ENCODE data around the gene PDGFRA.
"Not testable (repeated sequence)": the region's sequence is repeated elsewhere in the genome, so short reads cannot be mapped to it uniquely, and the experiment has no call there.

Gene PDGFRA

GRCh38 chr4:54231768-54232688 lies 2.9 kb downstream of the PDGFRA start:
- H3K36me3 Mint-ChIP-seq (ENCODE audit: low read depth) = peaks cover under 1% of the 10 kb centered on the region
- H3K4me3 Mint-ChIP-seq = peak overlapping the region; percentile 38
- H3K9me3 Mint-ChIP-seq = no peaks in the 10 kb centered on the region
- H3K27ac Mint-ChIP-seq = no peak overlapping the region
- DNase-seq (ENCODE audit: low spot score) = no peak
- peaks cover 77% of the 10 kb centered on the region for H3K27me3 Mint-ChIP-seq (ENCODE audit: low read depth)
- peaks cover 16% of the 10 kb centered on the region for H3K4me1 Mint-ChIP-seq (ENCODE audit: low read depth)

DNA sequence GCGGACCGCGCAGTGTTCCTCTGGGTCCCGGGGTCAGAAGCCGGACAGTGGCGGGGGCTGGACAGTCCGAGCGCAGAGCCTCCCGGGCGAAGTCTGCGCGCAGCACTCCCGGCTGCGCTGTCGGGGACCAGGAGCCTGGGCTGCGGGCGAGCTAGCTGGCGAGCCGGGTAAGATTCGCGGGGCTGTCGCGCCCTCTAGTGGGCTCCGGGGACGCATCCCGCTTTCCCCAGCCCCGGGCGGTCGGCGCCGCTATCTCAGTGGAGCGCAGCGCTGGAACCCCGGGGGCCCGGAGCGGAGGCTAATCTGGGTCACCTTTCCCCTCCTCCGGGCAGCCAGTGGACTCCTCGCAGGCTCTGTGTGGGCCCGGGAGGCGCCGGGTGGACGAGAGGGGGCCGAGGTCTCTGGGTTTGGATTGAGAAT lies 4.2 kb downstream of the PDGFRA start:
- peak; percentile 75 for DNase-seq (ENCODE audit: low spot score)
- H3K27me3 Mint-ChIP-seq (ENCODE audit: low read depth) = peaks cover 66% of the 10 kb centered on the region
- no peaks in the 10 kb centered on the region for H3K36me3 Mint-ChIP-seq (ENCODE audit: low read depth)
- H3K4me3 Mint-ChIP-seq = peak overlapping the region; percentile 70
- peaks cover 10% of the 10 kb centered on the region for H3K4me1 Mint-ChIP-seq (ENCODE audit: low read depth)
- H3K27ac Mint-ChIP-seq = no peak overlapping the region
- H3K9me3 Mint-ChIP-seq = no peaks in the 10 kb centered on the region

DNA sequence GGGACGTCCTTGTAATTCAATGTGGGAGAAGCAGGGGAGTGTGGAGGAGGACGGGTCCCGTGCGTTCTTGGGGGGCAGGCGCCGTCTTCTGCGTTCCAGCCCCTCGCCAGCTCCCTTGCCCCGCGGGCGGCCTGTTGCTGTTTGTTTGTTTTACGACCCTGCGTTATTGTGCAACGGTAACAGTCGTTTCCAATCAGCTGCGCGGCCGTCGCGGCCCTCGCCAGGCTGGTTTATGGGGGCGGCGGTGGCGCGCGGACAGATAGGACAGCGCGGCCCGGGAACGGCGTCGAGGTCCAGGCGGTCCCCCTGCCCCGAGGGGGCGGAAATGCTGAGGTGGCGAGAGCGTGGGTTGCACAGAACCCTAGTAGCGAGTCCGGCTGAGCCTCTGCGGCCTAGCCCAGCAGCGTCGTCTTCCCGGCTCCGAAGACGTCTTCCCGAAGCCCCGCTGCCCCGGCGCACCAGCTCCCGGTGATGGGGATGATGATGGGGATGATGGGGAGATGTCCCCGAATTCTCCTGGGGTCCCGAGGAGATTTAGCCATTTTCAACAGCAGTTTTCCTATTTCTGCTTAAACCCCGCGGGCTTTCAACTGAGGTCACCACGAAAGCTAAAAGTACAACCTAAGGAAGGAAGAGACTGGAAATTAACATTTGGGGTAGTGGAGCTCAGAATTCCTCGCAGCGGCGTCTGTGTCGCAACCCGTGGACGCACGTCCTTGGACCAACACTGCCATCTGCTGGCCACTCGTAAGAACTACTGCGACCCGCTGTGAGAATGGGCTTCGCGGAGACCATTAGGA lies 4.8 kb downstream of the PDGFRA start:
- peak overlapping the region; percentile 70 for H3K4me3 Mint-ChIP-seq
- no peak overlapping the region for H3K27ac Mint-ChIP-seq
- H3K36me3 Mint-ChIP-seq (ENCODE audit: low read depth) = no peaks in the 10 kb centered on the region
- no peaks in the 10 kb centered on the region for H3K9me3 Mint-ChIP-seq
- H3K4me1 Mint-ChIP-seq (ENCODE audit: low read depth) = peaks cover 10% of the 10 kb centered on the region
- peaks cover 60% of the 10 kb centered on the region for H3K27me3 Mint-ChIP-seq (ENCODE audit: low read depth)
- peak; percentile 45 for DNase-seq (ENCODE audit: low spot score)

GRCh38 chr4:54234497-54235205 lies 5.6 kb downstream of the PDGFRA start:
- DNase-seq (ENCODE audit: low spot score) = no peak
- peaks cover 53% of the 10 kb centered on the region for H3K27me3 Mint-ChIP-seq (ENCODE audit: low read depth)
- H3K9me3 Mint-ChIP-seq = no peaks in the 10 kb centered on the region
- H3K36me3 Mint-ChIP-seq (ENCODE audit: low read depth) = no peaks in the 10 kb centered on the region
- H3K4me3 Mint-ChIP-seq = peak overlapping the region; percentile 42
- no peak overlapping the region for H3K27ac Mint-ChIP-seq
- peaks cover 8% of the 10 kb centered on the region for H3K4me1 Mint-ChIP-seq (ENCODE audit: low read depth)

DNA sequence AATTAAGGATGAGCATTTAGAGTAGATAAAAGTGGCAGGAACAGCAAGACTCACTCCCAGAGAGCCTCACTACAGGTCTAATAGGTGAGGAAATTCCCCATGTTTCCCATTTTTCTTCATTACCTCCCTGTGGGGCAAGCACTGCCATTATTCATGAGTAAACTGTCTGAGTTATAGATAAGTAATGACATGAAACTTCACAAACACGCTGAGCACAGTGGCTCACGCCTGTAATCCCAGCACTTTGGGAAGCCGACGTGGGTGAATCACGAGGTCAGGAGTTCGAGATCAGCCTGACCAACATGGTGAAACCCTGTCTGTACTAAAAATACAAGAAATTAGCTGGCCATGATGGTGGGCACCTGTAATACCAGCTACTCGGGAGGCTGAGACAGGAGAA lies 7.2 kb downstream of the PDGFRA start:
- H3K27ac Mint-ChIP-seq; H3K36me3 Mint-ChIP-seq (ENCODE audit: low read depth); H3K4me3 Mint-ChIP-seq; DNase-seq (ENCODE audit: low spot score); H3K4me1 Mint-ChIP-seq (ENCODE audit: low read depth): not testable (repeated sequence)
- peaks cover 38% of the 10 kb centered on the region for H3K27me3 Mint-ChIP-seq (ENCODE audit: low read depth)
- peaks cover 13% of the 10 kb centered on the region for H3K9me3 Mint-ChIP-seq

GRCh38 chr4:54237770-54238169 lies 8.7 kb downstream of the PDGFRA start:
- Mint-ChIP-seq H3K27ac (no peak overlapping the region), H3K4me3 (no peak overlapping the region), H3K9me3 (peaks cover 13% of the 10 kb centered on the region), H3K36me3 (ENCODE audit: low read depth) (no peaks in the 10 kb centered on the region), H3K4me1 (ENCODE audit: low read depth) (peaks cover 4% of the 10 kb centered on the region), H3K27me3 (ENCODE audit: low read depth) (peaks cover 24% of the 10 kb centered on the region)
- no peak for DNase-seq (ENCODE audit: low spot score)

DNA sequence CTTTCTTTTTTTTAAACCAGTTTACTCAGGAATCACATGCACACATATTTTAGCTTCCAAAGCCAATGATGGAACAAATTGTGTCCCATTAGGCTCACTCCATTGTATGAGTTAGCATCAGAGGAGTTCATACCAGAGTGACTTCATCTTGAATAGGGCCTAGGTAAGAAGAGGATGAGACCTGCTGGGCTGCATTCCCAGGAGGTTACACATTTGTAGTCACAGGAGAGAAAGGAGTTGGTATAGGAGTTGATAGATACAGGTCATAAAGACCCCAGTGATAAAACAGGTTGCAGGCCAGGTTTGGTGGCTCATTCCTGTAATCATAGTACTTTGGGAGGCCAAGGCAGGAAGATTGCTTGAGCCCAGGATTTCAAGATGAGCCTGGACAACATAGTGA lies 9.3 kb downstream of the PDGFRA start:
- no peak for DNase-seq (ENCODE audit: low spot score)
- H3K9me3 Mint-ChIP-seq = peaks cover 17% of the 10 kb centered on the region
- H3K4me3 Mint-ChIP-seq = no peak overlapping the region
- peaks cover 4% of the 10 kb centered on the region for H3K4me1 Mint-ChIP-seq (ENCODE audit: low read depth)
- H3K27me3 Mint-ChIP-seq (ENCODE audit: low read depth) = peaks cover 21% of the 10 kb centered on the region
- no peak overlapping the region for H3K27ac Mint-ChIP-seq
- H3K36me3 Mint-ChIP-seq (ENCODE audit: low read depth) = no peaks in the 10 kb centered on the region

DNA sequence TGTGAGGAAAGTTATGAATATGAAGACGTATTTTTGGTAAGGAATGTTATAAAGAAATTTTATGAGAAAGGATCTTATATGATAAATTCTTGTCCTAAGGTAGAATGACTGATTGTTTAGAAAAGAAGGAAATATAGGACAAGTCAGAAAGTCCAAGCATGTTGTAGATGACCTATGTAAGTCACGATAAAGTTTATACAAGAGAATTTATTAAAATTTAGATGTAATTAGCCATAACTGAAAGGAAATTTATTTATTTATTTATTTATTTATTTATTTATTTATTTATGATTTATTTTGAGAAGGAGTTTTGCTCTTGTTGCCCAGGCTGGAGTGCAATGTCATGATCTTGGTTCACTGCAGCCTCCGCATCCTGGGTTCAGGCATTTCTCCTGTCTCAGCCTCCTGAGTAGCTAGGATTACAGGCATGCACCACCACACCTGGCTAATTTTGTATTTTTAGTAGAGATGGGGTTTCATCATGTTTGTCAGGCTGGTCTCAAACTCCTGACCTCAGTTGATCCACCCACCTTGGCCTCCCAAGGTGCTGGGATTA lies 12.3 kb downstream of the PDGFRA start:
- DNase-seq (ENCODE audit: low spot score); H3K27me3 Mint-ChIP-seq (ENCODE audit: low read depth); H3K27ac Mint-ChIP-seq; H3K4me1 Mint-ChIP-seq (ENCODE audit: low read depth); H3K4me3 Mint-ChIP-seq; H3K36me3 Mint-ChIP-seq (ENCODE audit: low read depth): not testable (repeated sequence)
- H3K9me3 Mint-ChIP-seq = peaks cover 27% of the 10 kb centered on the region

DNA sequence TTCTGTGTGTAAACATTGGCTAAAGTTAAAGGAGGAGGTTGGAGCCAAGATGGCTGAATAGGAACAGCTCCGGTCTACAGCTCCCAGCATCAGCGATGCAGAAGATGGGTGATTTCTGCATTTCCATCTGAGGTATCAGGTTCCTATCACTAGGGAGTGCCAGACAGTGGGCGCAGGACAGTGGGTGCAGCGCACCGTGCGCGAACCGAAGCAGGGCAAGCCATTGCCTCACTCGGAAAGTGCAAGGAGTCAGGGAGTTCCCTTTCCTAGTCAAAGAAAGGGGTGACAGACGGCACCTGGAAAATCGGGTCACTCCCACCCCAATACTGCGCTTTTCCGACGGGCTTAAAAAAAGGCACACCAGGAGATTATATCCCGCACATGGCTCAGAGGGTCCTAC lies 14.4 kb downstream of the PDGFRA start:
- peaks cover 27% of the 10 kb centered on the region for H3K9me3 Mint-ChIP-seq
- not testable (repeated sequence) for H3K4me1 Mint-ChIP-seq (ENCODE audit: low read depth); H3K36me3 Mint-ChIP-seq (ENCODE audit: low read depth); H3K27me3 Mint-ChIP-seq (ENCODE audit: low read depth); H3K27ac Mint-ChIP-seq; H3K4me3 Mint-ChIP-seq; DNase-seq (ENCODE audit: low spot score)

DNA sequence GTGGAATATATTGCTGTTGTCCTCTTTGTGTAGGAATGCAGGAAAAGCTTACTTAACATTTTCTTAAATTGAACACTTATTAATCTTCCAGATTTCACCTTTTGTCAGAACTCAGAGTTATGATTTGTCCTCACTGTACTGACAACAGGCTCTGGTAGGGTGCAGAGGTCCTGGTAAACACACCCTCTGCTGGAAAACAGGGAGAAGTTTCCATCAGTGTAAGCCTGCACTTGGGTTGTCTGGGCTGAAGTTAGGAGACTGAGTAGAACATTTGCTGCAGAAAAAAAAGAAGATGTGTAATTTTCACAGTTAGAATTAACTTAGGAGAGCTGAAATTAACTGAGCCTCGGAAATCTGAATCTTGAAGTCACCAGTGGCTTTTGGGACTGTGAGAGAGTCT lies 23.2 kb downstream of the PDGFRA start:
- not testable (repeated sequence) for H3K36me3 Mint-ChIP-seq (ENCODE audit: low read depth); H3K27ac Mint-ChIP-seq; DNase-seq (ENCODE audit: low spot score); H3K4me1 Mint-ChIP-seq (ENCODE audit: low read depth); H3K4me3 Mint-ChIP-seq; H3K27me3 Mint-ChIP-seq (ENCODE audit: low read depth); H3K9me3 Mint-ChIP-seq

GRCh38 chr4:54254116-54254914 lies 25.2 kb downstream of the PDGFRA start:
- H3K4me3 Mint-ChIP-seq = no peak overlapping the region
- H3K36me3 Mint-ChIP-seq (ENCODE audit: low read depth) = no peaks in the 10 kb centered on the region
- H3K27me3 Mint-ChIP-seq (ENCODE audit: low read depth) = no peaks in the 10 kb centered on the region
- no peaks in the 10 kb centered on the region for H3K4me1 Mint-ChIP-seq (ENCODE audit: low read depth)
- DNase-seq (ENCODE audit: low spot score) = no peak
- H3K27ac Mint-ChIP-seq = no peak overlapping the region
- no peaks in the 10 kb centered on the region for H3K9me3 Mint-ChIP-seq

DNA sequence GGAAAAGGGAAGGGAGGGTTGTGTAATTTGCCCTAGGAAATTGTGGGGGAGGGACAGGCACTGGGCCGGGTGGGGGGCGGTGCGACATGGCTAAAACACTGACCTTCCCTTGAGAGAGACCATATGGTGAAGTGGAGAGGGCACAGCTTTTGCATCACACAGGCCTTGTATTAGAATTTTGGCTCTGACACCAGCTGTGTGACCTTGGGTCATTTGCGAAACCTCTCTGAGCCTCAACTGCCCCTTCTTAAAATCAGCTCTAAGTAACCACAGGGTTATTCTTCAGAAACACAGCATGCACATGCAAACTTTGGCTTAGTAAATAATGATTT lies 25.8 kb downstream of the PDGFRA start:
- H3K36me3 Mint-ChIP-seq (ENCODE audit: low read depth) = no peaks in the 10 kb centered on the region
- DNase-seq (ENCODE audit: low spot score) = no peak
- H3K27me3 Mint-ChIP-seq (ENCODE audit: low read depth) = no peaks in the 10 kb centered on the region
- H3K27ac Mint-ChIP-seq = no peak overlapping the region
- no peaks in the 10 kb centered on the region for H3K4me1 Mint-ChIP-seq (ENCODE audit: low read depth)
- no peak overlapping the region for H3K4me3 Mint-ChIP-seq
- H3K9me3 Mint-ChIP-seq = no peaks in the 10 kb centered on the region

DNA sequence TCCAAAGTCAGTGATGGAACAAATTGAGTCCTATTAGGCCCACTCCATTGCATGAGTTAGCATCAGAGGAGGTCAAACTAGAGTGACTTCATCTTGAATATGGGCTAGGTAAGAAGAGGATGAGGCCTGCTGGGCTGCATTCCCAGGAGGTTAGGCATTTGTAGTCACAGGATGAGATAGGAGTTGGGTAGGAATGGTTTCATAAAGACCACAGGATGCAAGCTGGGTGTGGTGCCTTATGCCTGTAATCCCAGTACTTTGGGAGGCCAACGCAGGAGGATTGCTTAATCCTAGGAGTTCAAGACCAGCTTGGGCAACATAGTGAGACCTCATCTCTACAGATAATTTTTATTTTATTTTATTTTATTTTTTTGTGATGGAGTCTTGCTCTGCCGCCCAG lies 26.8 kb downstream of the PDGFRA start:
- H3K36me3 Mint-ChIP-seq (ENCODE audit: low read depth) = no peaks in the 10 kb centered on the region
- no peaks in the 10 kb centered on the region for H3K4me1 Mint-ChIP-seq (ENCODE audit: low read depth)
- DNase-seq (ENCODE audit: low spot score) = no peak
- no peak overlapping the region for H3K4me3 Mint-ChIP-seq
- H3K27me3 Mint-ChIP-seq (ENCODE audit: low read depth) = no peaks in the 10 kb centered on the region
- H3K9me3 Mint-ChIP-seq = no peaks in the 10 kb centered on the region
- H3K27ac Mint-ChIP-seq = no peak overlapping the region

All from T-helper 2 cell treated with Interferon-gamma antibody and Interleukin-4, amounts not matched to agents 5 μg/mL and 100 μg/mL, for 36 hours (primary cell).